NT2/D1 (cell line): Measurements from ENCODE around the gene SLC4A1.

Experiments
- SUZ12 ChIP-seq: IDR thresholded peaks from 2 replicates; pipeline ENCODE4 v1.6.1; 2011; ENCODE audit not compliant: insufficient read length, insufficient read depth; ENCODE audit errors: extremely low read depth
- YY1 ChIP-seq: IDR thresholded peaks from 2 replicates; pipeline ENCODE4 v1.6.1; 2011; ENCODE audit not compliant: insufficient read length, insufficient read depth
- ZNF274 ChIP-seq: IDR thresholded peaks from 2 replicates; pipeline ENCODE4 v1.6.1; 2011; ENCODE audit warnings: mild to moderate bottlenecking, low read depth, low read length

GRCh38 chr17:44219616-44220212 lies 48.2 kb downstream of the SLC4A1 start, which contains the start of gene UBTF:
- TF ChIP-seq ZNF274: no peak
- TF ChIP-seq YY1: no peak
- no peak for TF ChIP-seq SUZ12
